K562 (cell line): ENCODE measurements around the gene FITM1. TPM values are rescaled to one million over a fixed set of nuclear protein-coding genes. Genes with fewer than 3 reads are reported as not detected.
A peak's percentile ranks its signal among the peaks of the same experiment; 100 is the strongest.

Experiments
- ATF7 ChIP-seq: fragments of 450-650 bp; IDR thresholded peaks from 2 replicates; pipeline ENCODE4 v1.7.1; 2014; ENCODE audit warnings: mild to moderate bottlenecking, moderate library complexity
- CCNT2 ChIP-seq: IDR thresholded peaks from 2 replicates; pipeline ENCODE4 v1.6.1; 2011; ENCODE audit warnings: borderline replicate concordance, low read depth, mild to moderate bottlenecking, moderate library complexity, mixed read lengths, low read length; ENCODE audit not compliant: insufficient read length; ENCODE audit errors: extremely low read depth
- CUX1 ChIP-seq: fragments of 200-800 bp; sonication (Bioruptor generic); IDR thresholded peaks from 2 replicates; pipeline ENCODE4 v1.6.1; 2016; ENCODE audit warnings: missing genetic modification characterization, missing compliant biosample characterization
- CXXC5 ChIP-seq: fragments of 250-450 bp; sonication (Bioruptor Pico); IDR thresholded peaks from 2 replicates; pipeline ENCODE4 v1.8.0; 2022; ENCODE audit warnings: inconsistent platforms, mild to moderate bottlenecking, moderate library complexity
- HDAC1 ChIP-seq, 2 experiments: fragments of 450-650 bp; IDR thresholded peaks; 2 replicates each; pipeline ENCODE4 v1.6.1; 2016 to 2017; ENCODE audit warnings: inconsistent platforms in 1 of 2, mild to moderate bottlenecking in 1 of 2, moderate library complexity in 1 of 2
- HMGN3 ChIP-seq: IDR thresholded peaks from 2 replicates; pipeline ENCODE4 v1.6.1; 2011; ENCODE audit warnings: borderline replicate concordance, low read depth, mild to moderate bottlenecking, mixed read lengths, low read length; ENCODE audit not compliant: insufficient read length; ENCODE audit errors: extremely low read depth
- IRF1 ChIP-seq: sonication (generic); formaldehyde crosslinking; IDR thresholded peaks from 2 replicates; pipeline ENCODE4 v1.8.0; 2022; ENCODE audit warnings: missing genetic modification reagents, mild to moderate bottlenecking, borderline replicate concordance
- JUNB ChIP-seq: fragments of 450-650 bp; formaldehyde crosslinking; conservative IDR thresholded peaks from 2 replicates; pipeline ENCODE4 v1.4.0; 2020; ENCODE audit warnings: mild to moderate bottlenecking
- KDM5B ChIP-seq: fragments of 200-600 bp; sonication (generic); IDR thresholded peaks from 2 replicates; pipeline ENCODE4 v1.6.1; 2012; ENCODE audit warnings: low read depth, mild to moderate bottlenecking, moderate library complexity, low read length, control low read depth, inconsistent platforms; ENCODE audit not compliant: insufficient replicate concordance
- PHF8 ChIP-seq: fragments of 200-600 bp; sonication (generic); IDR thresholded peaks from 2 replicates; pipeline ENCODE4 v1.6.1; 2012; ENCODE audit warnings: mixed run types, mild to moderate bottlenecking, inconsistent platforms, low read length, moderate library complexity, borderline replicate concordance
- PRPF4 ChIP-seq: fragments of 200-400 bp; formaldehyde crosslinking; IDR thresholded peaks from one replicate; pipeline ENCODE4 v1.6.1; 2017; ENCODE audit warnings: low read length, low read depth, mild to moderate bottlenecking; ENCODE audit not compliant: insufficient read depth, poor library complexity, severe bottlenecking
- RB1 ChIP-seq: fragments of 450-650 bp; IDR thresholded peaks from 2 replicates; pipeline ENCODE4 v1.6.1; 2017; ENCODE audit warnings: low read depth, mild to moderate bottlenecking
- TBP ChIP-seq: optimal IDR thresholded peaks from 2 replicates; pipeline ENCODE3; 2011; ENCODE audit warnings: low read depth, low read length, improper control_type of control experiment
- UBTF ChIP-seq, 2 experiments: IDR thresholded peaks; 2 replicates each; pipeline ENCODE4 v1.6.1; 2012; ENCODE audit warnings: improper control_type of control experiment in 2 of 2, low read depth in 2 of 2, low read length in 2 of 2, borderline replicate concordance in 1 of 2
- YY1 ChIP-seq, 3 experiments: IDR thresholded peaks; 2 replicates each; pipeline ENCODE4 v1.6.1; 2011; ENCODE audit warnings: low read length in 2 of 3, mild to moderate bottlenecking in 2 of 3, moderate library complexity in 2 of 3, borderline replicate concordance in 1 of 3, control low read depth in 1 of 3, low read depth in 1 of 3; ENCODE audit not compliant: insufficient read depth in 3 of 3, insufficient replicate concordance in 2 of 3, control insufficient read depth in 1 of 3, insufficient read length in 1 of 3; ENCODE audit errors: extremely low read depth in 1 of 3
- ZNF184 ChIP-seq: sonication (generic); formaldehyde crosslinking; IDR thresholded peaks from 2 replicates; pipeline ENCODE4 v1.5.0; 2020; ENCODE audit warnings: missing genetic modification reagents
- polyA plus RNA-seq, 8 experiments: library from polyadenylated mRNA; depleted of rRNA in 4 of 8; stranded (reverse) in 5 of 8; unstranded in 3 of 8; fragments of >200 nt; fragmentation: Nextera tagmentation in 2 of 8; fragmentation: Illumina TruSeq in 1 of 8; extraction: Ambion mirVana in 2 of 8; extraction: Trizol in 1 of 8; gene quantifications; 2 replicates each; pipeline versions ENCODE4 v1.2.1 to v1.2.3, GENCODE V29; 2011 to 2014; ENCODE audit warnings: inconsistent platforms in 1 of 8, missing spikeins in 1 of 8
- total RNA-seq, 7 experiments: library from RNA; depleted of rRNA in 6 of 7; stranded (reverse); fragments of >200 nt in 6 of 7; fragmentation: Illumina TruSeq in 2 of 7; extraction: Trizol in 2 of 7; gene quantifications; 2 replicates each; pipeline versions ENCODE4 v1.2.1 to v1.2.3, GENCODE V29; 2011 to 2021; ENCODE audit warnings: low replicate concordance in 1 of 7

FITM1 gene
- total and polyA plus RNA-seq, 9 of the 15 experiments (the other 6 are each of a cell fraction or from before 2014, with no cell fraction given) = 0.09 to 0.20 TPM; not detected in 7

GRCh38 chr14:24135834-24136683 is 5.6 kb downstream of the FITM1 start, which contains the start of gene PSME1 (continued):
- no peak for TF ChIP-seq CUX1 (CRISPR knock-in tag)
- TF ChIP-seq HDAC1 (IDR thresholded peaks at IDR 0.05) = peak in 1 of 2 experiments; percentile 41; a peak in 2 of 4 replicates
- TF ChIP-seq KDM5B = peak; percentile 23
- TF ChIP-seq PRPF4 = no peak
- TF ChIP-seq YY1 (IDR thresholded peaks at IDR 0.05; ENCODE audit: borderline replicate concordance in 1 of 3, control insufficient read depth in 1 of 3, extremely low read depth in 1 of 3, insufficient read depth in 3 of 3, insufficient read length in 1 of 3, insufficient replicate concordance in 2 of 3, low read depth in 1 of 3, low read length in 2 of 3) = peak in 1 of 3 experiments; percentile 21
- TF ChIP-seq CXXC5 (CRISPR knock-in tag) = peak; percentile 31; the same call in 1 of the 2 replicates
- peak; percentile 74; the same call in 1 of the 2 replicates for TF ChIP-seq PHF8
- TF ChIP-seq IRF1 = 0 out of 2 replicates have a peak, but pooled peaks have one; percentile 77
- TF ChIP-seq RB1 = peak; percentile 33; the same call in 1 of the 2 replicates
- TF ChIP-seq TBP = no peak
- no peak for TF ChIP-seq JUNB (CRISPR knock-in tag)
- peak; percentile 27; the same call in 1 of the 2 replicates for TF ChIP-seq ATF7
- peak; percentile 26 for TF ChIP-seq HMGN3
- TF ChIP-seq CCNT2 = peak; percentile 67
- TF ChIP-seq UBTF (IDR thresholded peaks at IDR 0.05; ENCODE audit: borderline replicate concordance in 1 of 2, low read depth in 2 of 2, low read length in 2 of 2) = peak; percentile 68 to 90; a peak in 2 of 4 replicates
- TF ChIP-seq ZNF184 (CRISPR knock-in tag) = no peak
